ENCODE data around the gene IGF2R.

Gene IGF2R

GRCh38 chr6:160092602-160093001, 123.7 kb downstream of the IGF2R start:
- no peak overlapping the region for H3K27ac ChIP-seq
- no peak overlapping the region for H3K9ac ChIP-seq
- H3K79me2 ChIP-seq = no peaks in the 10 kb centered on the region
- no peaks in the 10 kb centered on the region for H3K36me3 ChIP-seq (ENCODE audit: control insufficient read depth, insufficient read depth, low read length)
- no peak overlapping the region for H3K4me2 ChIP-seq (ENCODE audit: low read length)
- H3K4me1 ChIP-seq = no peaks in the 10 kb centered on the region
- H3K9me3 ChIP-seq (ENCODE audit: control insufficient read depth, low read length) = no peaks in the 10 kb centered on the region
- H2AFZ ChIP-seq = no peak overlapping the region
- no peak overlapping the region for H3K4me3 ChIP-seq (ENCODE audit: low read depth, low read length)
- H3K27me3 ChIP-seq (ENCODE audit: control insufficient read depth, insufficient read depth, low read length) = no peaks in the 10 kb centered on the region
- TF ChIP-seq CTCF (IDR thresholded peaks at IDR 0.05) = no peak

- no peak for TF ChIP-seq CTCF (IDR thresholded peaks at IDR 0.05)
- H3K79me2 ChIP-seq = no peaks in the 10 kb centered on the region
- H3K4me1 ChIP-seq = no peaks in the 10 kb centered on the region
- no peak overlapping the region for H3K4me2 ChIP-seq (ENCODE audit: low read length)
- H3K27me3 ChIP-seq (ENCODE audit: control insufficient read depth, insufficient read depth, low read length) = no peaks in the 10 kb centered on the region
- no peak overlapping the region for H3K27ac ChIP-seq
- no peaks in the 10 kb centered on the region for H3K36me3 ChIP-seq (ENCODE audit: control insufficient read depth, insufficient read depth, low read length)
- no peaks in the 10 kb centered on the region for H3K9me3 ChIP-seq (ENCODE audit: control insufficient read depth, low read length)
- H3K4me3 ChIP-seq (ENCODE audit: low read depth, low read length) = no peak overlapping the region
- no peak overlapping the region for H2AFZ ChIP-seq
- H3K9ac ChIP-seq = no peak overlapping the region
Observed at GRCh38 chr6:160093061-160093460, 124.2 kb downstream of the IGF2R start.

- no peak overlapping the region for H3K27ac ChIP-seq
- H3K4me1 ChIP-seq = no peaks in the 10 kb centered on the region
- H3K4me2 ChIP-seq (ENCODE audit: low read length) = no peak overlapping the region
- no peak overlapping the region for H3K4me3 ChIP-seq (ENCODE audit: low read depth, low read length)
- no peaks in the 10 kb centered on the region for H3K27me3 ChIP-seq (ENCODE audit: control insufficient read depth, insufficient read depth, low read length)
- H3K79me2 ChIP-seq = no peaks in the 10 kb centered on the region
- H3K36me3 ChIP-seq (ENCODE audit: control insufficient read depth, insufficient read depth, low read length) = no peaks in the 10 kb centered on the region
- TF ChIP-seq CTCF (IDR thresholded peaks at IDR 0.05) = no peak
- no peaks in the 10 kb centered on the region for H3K9me3 ChIP-seq (ENCODE audit: control insufficient read depth, low read length)
- H3K9ac ChIP-seq = no peak overlapping the region
- H2AFZ ChIP-seq = no peak overlapping the region
Observed at GRCh38 chr6:160093946-160094345, 125.1 kb downstream of the IGF2R start.

GRCh38 chr6:160095146-160095845, 126.4 kb downstream of the IGF2R start:
- Histone ChIP-seq H3K4me2 (ENCODE audit: low read length) (no peak overlapping the region), H3K4me1 (no peaks in the 10 kb centered on the region), H3K27ac (no peak overlapping the region), H3K9ac (no peak overlapping the region), H3K79me2 (no peaks in the 10 kb centered on the region), H3K27me3 (ENCODE audit: control insufficient read depth, insufficient read depth, low read length) (no peaks in the 10 kb centered on the region), H3K9me3 (ENCODE audit: control insufficient read depth, low read length) (no peaks in the 10 kb centered on the region), H2AFZ (no peak overlapping the region), H3K4me3 (ENCODE audit: low read depth, low read length) (no peak overlapping the region), H3K36me3 (ENCODE audit: control insufficient read depth, insufficient read depth, low read length) (no peaks in the 10 kb centered on the region)
- no peak for TF ChIP-seq CTCF (IDR thresholded peaks at IDR 0.05)

Measured in parathyroid adenoma (tissue), 2 donors.